LNCaP clone FGC (cell line): ENCODE results near the gene PALLD.

Source experiments
- DNase-seq: peaks from one replicate; pipeline ENCODE4 v3.0.0-alpha.2; 2011; ENCODE audit warnings: low read depth
- H3K4me3 ChIP-seq: 2 replicates; pipeline ENCODE4 v1.5.1; 2011; ENCODE audit warnings: mild to moderate bottlenecking, low read depth, low read length, control low read depth
- TF ChIP-seq, protein P1 (sequence below): IDR thresholded peaks from 2 replicates; pipeline ENCODE4 v1.5.1; 2012; ENCODE audit warnings: mild to moderate bottlenecking; ENCODE audit not compliant: control insufficient read depth, insufficient read depth; ENCODE audit errors: extremely low read depth

PALLD gene

DNA sequence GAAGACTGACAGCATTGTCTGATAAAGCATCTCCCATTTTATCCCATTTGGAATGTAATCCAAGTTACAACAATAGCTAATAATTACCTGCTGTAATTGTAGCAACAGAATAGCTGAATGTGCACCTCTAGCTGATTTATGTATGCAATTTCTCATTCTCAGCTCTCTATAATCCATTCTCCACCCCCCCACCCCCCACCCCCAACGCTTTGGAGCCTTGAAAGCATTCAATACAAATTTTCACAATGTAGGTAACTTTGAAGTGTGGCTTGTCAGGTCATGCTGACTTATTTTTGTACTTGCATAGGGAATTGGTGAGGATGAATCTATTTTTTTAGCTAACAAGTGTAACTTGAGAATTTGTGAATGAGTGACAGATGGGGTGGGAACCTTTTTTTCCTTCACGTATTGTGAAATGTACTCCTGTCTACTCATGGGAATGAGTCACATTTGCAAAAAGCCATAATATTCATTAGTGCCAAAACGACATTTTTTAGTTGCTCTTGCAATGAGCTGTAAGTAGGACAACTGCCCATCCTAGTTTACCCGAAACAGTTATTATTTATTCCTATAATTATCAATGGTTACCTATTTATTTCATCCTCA, 159.3 kb downstream of the PALLD start:
- no peak overlapping the region for H3K4me3 ChIP-seq
- no peak for DNase-seq
- TF ChIP-seq, protein P1, sequence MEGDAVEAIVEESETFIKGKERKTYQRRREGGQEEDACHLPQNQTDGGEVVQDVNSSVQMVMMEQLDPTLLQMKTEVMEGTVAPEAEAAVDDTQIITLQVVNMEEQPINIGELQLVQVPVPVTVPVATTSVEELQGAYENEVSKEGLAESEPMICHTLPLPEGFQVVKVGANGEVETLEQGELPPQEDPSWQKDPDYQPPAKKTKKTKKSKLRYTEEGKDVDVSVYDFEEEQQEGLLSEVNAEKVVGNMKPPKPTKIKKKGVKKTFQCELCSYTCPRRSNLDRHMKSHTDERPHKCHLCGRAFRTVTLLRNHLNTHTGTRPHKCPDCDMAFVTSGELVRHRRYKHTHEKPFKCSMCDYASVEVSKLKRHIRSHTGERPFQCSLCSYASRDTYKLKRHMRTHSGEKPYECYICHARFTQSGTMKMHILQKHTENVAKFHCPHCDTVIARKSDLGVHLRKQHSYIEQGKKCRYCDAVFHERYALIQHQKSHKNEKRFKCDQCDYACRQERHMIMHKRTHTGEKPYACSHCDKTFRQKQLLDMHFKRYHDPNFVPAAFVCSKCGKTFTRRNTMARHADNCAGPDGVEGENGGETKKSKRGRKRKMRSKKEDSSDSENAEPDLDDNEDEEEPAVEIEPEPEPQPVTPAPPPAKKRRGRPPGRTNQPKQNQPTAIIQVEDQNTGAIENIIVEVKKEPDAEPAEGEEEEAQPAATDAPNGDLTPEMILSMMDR: no peak

DNA sequence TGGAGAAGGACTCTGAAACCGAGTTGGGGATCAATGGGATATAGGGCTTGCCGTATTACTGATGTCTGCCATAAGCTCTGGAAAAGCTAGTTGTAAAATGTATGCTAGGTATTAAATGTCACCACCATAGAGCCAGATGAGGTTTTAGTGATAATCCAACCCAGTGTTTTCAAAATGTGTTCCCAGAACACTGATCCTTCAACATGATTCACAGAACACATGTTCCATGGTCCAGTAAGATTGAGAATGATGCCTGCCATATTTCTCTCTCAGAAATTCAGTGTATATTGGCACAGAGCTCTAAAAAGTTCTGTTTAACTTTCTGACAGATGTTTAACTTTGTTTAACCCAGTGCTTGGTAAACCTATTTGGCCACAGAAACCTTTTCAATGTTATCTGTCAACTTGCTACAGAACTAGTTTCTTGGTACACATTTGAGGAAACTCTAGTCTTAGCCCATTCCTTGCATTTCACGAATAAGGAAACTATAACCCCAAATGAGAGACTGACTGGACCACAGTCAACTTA, 160.2 kb downstream of the PALLD start:
- DNase-seq: no peak
- TF ChIP-seq, protein P1: no peak
- H3K4me3 ChIP-seq: no peak overlapping the region

DNA sequence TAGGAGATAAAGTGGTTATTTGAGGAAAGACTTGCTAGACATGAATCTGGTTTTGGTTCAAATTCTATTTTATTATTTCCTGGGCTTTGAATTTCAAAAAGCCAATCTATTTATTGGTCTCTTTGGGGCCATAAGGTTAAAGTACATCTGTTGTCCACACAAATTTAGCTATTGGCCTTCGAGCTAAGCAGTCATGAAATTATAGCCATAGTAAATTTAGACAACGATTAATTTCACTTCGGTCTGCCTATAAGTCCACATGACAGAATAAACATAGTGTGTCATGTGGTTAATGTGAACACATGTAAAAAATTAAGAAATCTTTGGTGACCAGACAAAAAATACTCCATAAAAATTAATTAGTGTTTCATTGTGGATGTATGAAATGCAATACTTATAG, 161.9 kb downstream of the PALLD start:
- H3K4me3 ChIP-seq: no peak overlapping the region
- DNase-seq: no peak
- TF ChIP-seq, protein P1: no peak

DNA sequence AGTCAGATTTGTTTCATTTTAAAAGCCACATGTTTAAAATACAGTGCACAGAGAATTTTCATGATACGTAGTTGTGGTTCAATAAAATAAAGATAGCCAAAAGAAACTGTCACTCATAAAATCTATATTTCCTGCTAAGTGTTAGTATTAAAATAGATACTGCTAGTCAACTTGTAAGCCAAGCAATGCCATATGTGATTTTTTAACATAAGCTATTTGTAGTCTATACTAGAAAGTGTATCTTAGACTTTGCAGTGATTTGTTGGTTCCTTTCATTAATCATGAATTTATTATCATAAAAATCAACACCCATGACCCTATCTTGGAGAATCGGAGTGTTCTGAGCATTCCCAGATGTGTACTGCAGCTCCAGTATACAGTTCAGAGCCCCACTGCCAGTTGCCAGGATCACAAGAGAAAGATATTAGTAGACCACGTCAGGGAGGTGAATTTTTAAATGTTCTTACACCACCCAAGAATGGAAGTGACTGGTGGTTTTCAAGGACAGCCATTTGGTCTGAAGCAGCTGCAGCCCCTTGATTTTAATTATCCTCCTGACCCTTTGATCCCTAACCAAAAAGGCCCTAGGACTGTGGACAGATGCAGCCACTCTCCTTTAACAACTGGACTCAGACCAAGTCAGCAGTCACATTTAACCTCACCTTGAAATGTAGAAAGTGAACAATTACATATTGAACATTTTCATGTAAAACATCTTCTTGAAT, 163.1 kb downstream of the PALLD start:
- H3K4me3 ChIP-seq: no peak overlapping the region

DNA sequence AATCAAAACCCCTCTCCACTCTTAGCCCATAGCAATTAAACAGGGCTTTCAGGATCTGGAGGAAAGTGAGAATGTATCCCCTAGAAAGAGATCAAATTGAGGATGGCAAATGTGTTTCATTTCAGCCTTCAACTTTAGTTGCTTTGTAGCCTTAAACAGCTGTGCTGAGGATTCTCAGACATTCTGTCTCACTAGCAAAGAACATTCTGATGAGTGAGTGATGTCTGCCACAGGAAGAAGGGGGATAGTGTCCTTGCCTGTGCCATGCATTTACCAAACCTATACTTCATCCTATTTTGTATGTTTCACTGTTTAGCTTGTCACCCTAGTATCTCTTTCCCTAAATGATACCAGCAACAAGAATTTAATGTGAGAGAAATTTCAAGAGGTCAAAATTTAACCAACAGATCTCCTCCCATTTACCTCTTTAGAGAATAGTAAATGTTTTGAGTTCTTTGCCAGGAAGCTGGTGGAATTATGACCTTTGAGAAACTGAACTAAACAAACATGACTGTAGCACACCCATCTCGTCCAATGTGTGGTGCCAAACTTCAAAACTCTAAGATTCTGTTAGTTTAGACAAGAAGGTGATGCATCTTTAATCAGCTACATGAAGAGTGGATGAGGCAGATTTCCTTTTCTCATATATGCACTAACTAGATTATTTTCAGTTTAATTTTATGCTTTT, 165.6 kb downstream of the PALLD start:
- no peak for DNase-seq
- TF ChIP-seq, protein P1: no peak
- H3K4me3 ChIP-seq: no peak overlapping the region

More for the DNA sequence above, 163.1 kb downstream of the PALLD start:
- TF ChIP-seq, protein P1: no peak
- no peak for DNase-seq

DNA sequence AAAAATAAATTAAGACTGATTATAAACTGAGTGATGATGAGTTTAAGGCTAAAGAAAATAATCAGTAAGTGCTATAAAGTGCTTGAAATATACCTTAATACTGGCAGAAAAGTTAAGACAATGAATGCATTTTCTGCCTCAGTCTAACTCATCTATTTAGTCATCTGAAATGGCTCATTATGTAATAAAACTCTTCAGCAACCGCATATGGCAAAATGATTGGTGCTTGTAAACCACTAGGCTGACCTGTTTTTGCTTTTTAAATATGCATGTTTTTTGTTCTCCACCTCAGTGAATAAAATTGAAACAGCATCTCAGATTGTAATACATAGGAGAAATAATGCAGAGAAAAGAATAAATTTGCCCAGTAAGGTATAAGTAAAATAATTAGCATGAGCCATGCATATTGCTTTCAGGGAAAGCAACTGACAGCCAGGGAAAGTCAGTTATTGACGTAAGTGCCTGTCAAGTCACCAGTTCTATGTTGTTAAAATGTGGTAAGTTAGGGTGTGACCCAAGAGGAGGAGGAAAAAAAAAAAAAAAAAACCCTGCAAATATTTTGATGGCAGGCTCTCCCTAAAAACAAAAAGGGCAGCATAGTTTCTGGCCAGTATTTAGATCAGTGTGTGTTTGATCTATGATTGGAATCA, 167.5 kb downstream of the PALLD start:
- H3K4me3 ChIP-seq: no peak overlapping the region
- DNase-seq: no peak

More for the DNA sequence above, 167.5 kb downstream of the PALLD start:
- TF ChIP-seq, protein P1: no peak
